ENCODE measurements around the gene ARL10. TPM values are rescaled to one million over a fixed set of nuclear protein-coding genes. Genes with fewer than 3 reads are reported as not detected.
A peak's percentile ranks its signal among the peaks of the same experiment; 100 is the strongest.

ARL10 gene
- total RNA-seq, 2 experiments from 2014 or later, result 12.3 to 15.6 TPM

GRCh38 chr5:176350416-176350815 lies 14.9 kb upstream of the ARL10 start:
- DNase-seq (no peak), ATAC-seq (no peak)
- intact Hi-C loops (cut with DNase I, micrococcal nuclease), result no loop called here
- ChIA-PET CTCF (no interaction called here), POLR2A (no interaction called here)
- Mint-ChIP-seq H3K36me3 (ENCODE audit: low read depth) (peaks cover 38% of the 10 kb centered on the region), H3K4me1 (peaks cover 7% of the 10 kb centered on the region), H3K9me3 (ENCODE audit: low read depth) (no peaks in the 10 kb centered on the region), H3K27ac (peak overlapping the region; percentile 27), H3K4me3 (no peak overlapping the region), H3K27me3 (no peaks in the 10 kb centered on the region)

GRCh38 chr5:176352116-176352878 lies 13.0 kb upstream of the ARL10 start:
- peaks cover 8% of the 10 kb centered on the region for H3K4me1 Mint-ChIP-seq
- ATAC-seq (no peak), DNase-seq (no peak)
- H3K27ac Mint-ChIP-seq, result peak overlapping the region; percentile 30
- no peaks in the 10 kb centered on the region for H3K27me3 Mint-ChIP-seq
- intact Hi-C loops (cut with DNase I, micrococcal nuclease), result no loop called here
- peaks cover 46% of the 10 kb centered on the region for H3K36me3 Mint-ChIP-seq (ENCODE audit: low read depth)
- H3K4me3 Mint-ChIP-seq, result no peak overlapping the region
- ChIA-PET CTCF (no interaction called here), POLR2A (interaction anchor here (1.3 kb wide), 1 partner anchor 9 kb away, joined by 4 read pairs; the partner anchor contains the start of gene KIAA1191)
- no peaks in the 10 kb centered on the region for H3K9me3 Mint-ChIP-seq (ENCODE audit: low read depth)

- intact Hi-C loops (cut with DNase I, micrococcal nuclease), result no loop called here
- POLR2A ChIA-PET, result no interaction called here
- no peak for ATAC-seq
Measured at GRCh38 chr5:176353533-176353932, 11.8 kb upstream of the ARL10 start.

GRCh38 chr5:176355400-176356178 lies 9.7 kb upstream of the ARL10 start:
- DNase-seq, result no peak
- no peak overlapping the region for H3K27ac Mint-ChIP-seq
- H3K27me3 Mint-ChIP-seq, result no peaks in the 10 kb centered on the region
- ChIA-PET POLR2A (no interaction called here), CTCF (interaction anchor here (1.2 to 2.1 kb wide), 2 partner anchors 235 to 305 kb away, joined by 3 to 5 read pairs; no protein-coding TSS in a partner anchor)
- peaks cover 44% of the 10 kb centered on the region for H3K36me3 Mint-ChIP-seq (ENCODE audit: low read depth)
- H3K4me1 Mint-ChIP-seq, result peaks cover 24% of the 10 kb centered on the region
- no peak overlapping the region for H3K4me3 Mint-ChIP-seq
- no peak for ATAC-seq
- no peaks in the 10 kb centered on the region for H3K9me3 Mint-ChIP-seq (ENCODE audit: low read depth)
- intact Hi-C loops (cut with DNase I, micrococcal nuclease), result no loop called here

More at GRCh38 chr5:176353533-176353932, 11.8 kb upstream of the ARL10 start:
- Mint-ChIP-seq H3K9me3 (ENCODE audit: low read depth) (no peaks in the 10 kb centered on the region), H3K27me3 (no peaks in the 10 kb centered on the region), H3K27ac (peak overlapping the region; percentile 3), H3K4me3 (no peak overlapping the region), H3K36me3 (ENCODE audit: low read depth) (peaks cover 46% of the 10 kb centered on the region), H3K4me1 (peaks cover 17% of the 10 kb centered on the region)
- no peak for DNase-seq
- CTCF ChIA-PET, result interaction anchor here (0.7 to 2.1 kb wide), 2 partner anchors 307 to 581 kb away, joined by 3 to 5 read pairs; no protein-coding TSS in a partner anchor

GRCh38 chr5:176356179-176356566 lies 9.1 kb upstream of the ARL10 start:
- Mint-ChIP-seq H3K9me3 (ENCODE audit: low read depth) (no peaks in the 10 kb centered on the region), H3K4me3 (no peak overlapping the region), H3K36me3 (ENCODE audit: low read depth) (peaks cover 42% of the 10 kb centered on the region), H3K27ac (no peak overlapping the region), H3K4me1 (peaks cover 24% of the 10 kb centered on the region), H3K27me3 (no peaks in the 10 kb centered on the region)
- ChIA-PET POLR2A (no interaction called here), CTCF (interaction anchor here (1.2 kb wide), 1 partner anchor 235 kb away, joined by 3 read pairs; no protein-coding TSS in a partner anchor)
- no peak for DNase-seq
- intact Hi-C loops (cut with DNase I, micrococcal nuclease), result no loop called here
- no peak for ATAC-seq

- ATAC-seq (no peak), DNase-seq (peak; percentile 15)
- H3K27me3 Mint-ChIP-seq, result no peaks in the 10 kb centered on the region
- H3K9me3 Mint-ChIP-seq (ENCODE audit: low read depth), result no peaks in the 10 kb centered on the region
- ChIA-PET POLR2A (interaction anchor here (0.7 to 1.1 kb wide), 2 partner anchors 11 to 27 kb away, joined by 3 to 4 read pairs; no protein-coding TSS in a partner anchor), CTCF (interaction anchor here (0.5 kb wide), 1 partner anchor 30 kb away, joined by 4 read pairs; no protein-coding TSS in a partner anchor)
- intact Hi-C loops (cut with DNase I, micrococcal nuclease), result loop anchor here (2.0 to 10.0 kb wide), 5 partner anchors 122 to 995 kb away; partner anchors contain the start of genes RNF44 (in 2 of the 2), SIMC1 (in 2 of the 2), LMAN2 (in 1 of the 2) and NSD1 (in 1 of the 2)
- peak overlapping the region; percentile 80 for H3K27ac Mint-ChIP-seq
- peak overlapping the region; percentile 69 for H3K4me3 Mint-ChIP-seq
- peaks cover 31% of the 10 kb centered on the region for H3K4me1 Mint-ChIP-seq
- peaks cover 30% of the 10 kb centered on the region for H3K36me3 Mint-ChIP-seq (ENCODE audit: low read depth)
Measured at GRCh38 chr5:176359658-176360057, 5.6 kb upstream of the ARL10 start.

GRCh38 chr5:176360894-176361436 lies 4.3 kb upstream of the ARL10 start:
- POLR2A ChIA-PET, result interaction anchor here (1.1 to 1.9 kb wide), 2 partner anchors 9 to 28 kb away, joined by 4 read pairs; no protein-coding TSS in a partner anchor

GRCh38 chr5:176361437-176362232 lies 3.7 kb upstream of the ARL10 start, which contains the start of gene KIAA1191:
Gene KIAA1191, minus strand, starts transcription at chr5:176361764. Its CDS starts 2,256 bp downstream, at chr5:176359508.
- ATAC-seq (peak; percentile 91), DNase-seq (peak; percentile 97)
- Mint-ChIP-seq H3K4me3 (peak within 1 kb of the TSS; percentile 95), H3K36me3 (ENCODE audit: low read depth) (peaks cover 23% of the 10 kb centered on the region), H3K27ac (peak within 1 kb of the TSS; percentile 94), H3K4me1 (peaks cover 32% of the 10 kb centered on the region), H3K27me3 (no peaks in the 10 kb centered on the region), H3K9me3 (ENCODE audit: low read depth) (no peaks in the 10 kb centered on the region)
- intact Hi-C loops (cut with DNase I, micrococcal nuclease), result loop anchor here (1.0 to 10.0 kb wide), 7 partner anchors 28 to 993 kb away; partner anchors contain the start of genes FAF2 (in 2 of the 2), RNF44 (in 2 of the 2), SIMC1 (in 2 of the 2) and LMAN2 (in 1 of the 2)
- ChIA-PET CTCF (interaction anchor here (1.2 to 1.6 kb wide), 2 partner anchors 11 to 19 kb away, joined by 3 to 4 read pairs; no protein-coding TSS in a partner anchor), POLR2A (interaction anchor here (1.1 to 1.9 kb wide), 2 partner anchors 10 to 28 kb away, joined by 4 read pairs; no protein-coding TSS in a partner anchor)

More at GRCh38 chr5:176360894-176361436, 4.3 kb upstream of the ARL10 start:
- intact Hi-C loops (cut with DNase I, micrococcal nuclease), result loop anchor here (1.0 to 10.0 kb wide), 7 partner anchors 28 to 994 kb away; partner anchors contain the start of genes FAF2 (in 2 of the 2), RNF44 (in 2 of the 2), SIMC1 (in 2 of the 2) and LMAN2 (in 1 of the 2)
- no peaks in the 10 kb centered on the region for H3K9me3 Mint-ChIP-seq (ENCODE audit: low read depth)
- H3K27me3 Mint-ChIP-seq, result no peaks in the 10 kb centered on the region
- CTCF ChIA-PET, result interaction anchor here (1.2 kb wide), 1 partner anchor 12 kb away, joined by 4 read pairs; no protein-coding TSS in a partner anchor
- peak overlapping the region; percentile 95 for H3K4me3 Mint-ChIP-seq
- DNase-seq (peak; percentile 43), ATAC-seq (peak; percentile 6)
- H3K4me1 Mint-ChIP-seq, result peaks cover 28% of the 10 kb centered on the region
- H3K36me3 Mint-ChIP-seq (ENCODE audit: low read depth), result peaks cover 26% of the 10 kb centered on the region
- H3K27ac Mint-ChIP-seq, result peak overlapping the region; percentile 94

- no peaks in the 10 kb centered on the region for H3K27me3 Mint-ChIP-seq
- H3K9me3 Mint-ChIP-seq (ENCODE audit: low read depth), result no peaks in the 10 kb centered on the region
- CTCF ChIA-PET, result interaction anchor here (0.9 to 1.6 kb wide), 3 partner anchors 10 to 86 kb away, joined by 3 to 4 read pairs (median 3); partner anchors contain the start of gene FAF2
- ATAC-seq, result no peak
- POLR2A ChIA-PET, result interaction anchor here (1.9 kb wide), 1 partner anchor 10 kb away, joined by 4 read pairs; no protein-coding TSS in a partner anchor
- peak overlapping the region; percentile 95 for H3K4me3 Mint-ChIP-seq
- H3K27ac Mint-ChIP-seq, result peak overlapping the region; percentile 94
- DNase-seq, result no peak
- H3K4me1 Mint-ChIP-seq, result peaks cover 34% of the 10 kb centered on the region
- intact Hi-C loops (cut with DNase I, micrococcal nuclease), result loop anchor here (5.0 to 10.0 kb wide), 4 partner anchors 125 to 993 kb away; partner anchors contain the start of genes SIMC1 (in 2 of the 2), LMAN2 (in 1 of the 2), NSD1 (in 1 of the 2) and RGS14 (in 1 of the 2)
- peaks cover 26% of the 10 kb centered on the region for H3K36me3 Mint-ChIP-seq (ENCODE audit: low read depth)
Measured at GRCh38 chr5:176362233-176362490, 3.1 kb upstream of the ARL10 start.

Data from activated CD4-positive, alpha-beta T cell treated with anti-CD3 and anti-CD28 coated beads for 36 hours (primary cell).